IPS DF 4.7 (cell line): ENCODE results near the gene ZNF195.
"Not testable (repeated sequence)": the region's sequence is repeated elsewhere in the genome, so short reads cannot be mapped to it uniquely, and the experiment has no call there.

Experiments used
- DNase-seq: peaks from one replicate; pipeline ENCODE4 v3.0.0-alpha.2; 2013; ENCODE audit warnings: low spot score; ENCODE audit errors: extremely low read depth

ZNF195 gene

DNA sequence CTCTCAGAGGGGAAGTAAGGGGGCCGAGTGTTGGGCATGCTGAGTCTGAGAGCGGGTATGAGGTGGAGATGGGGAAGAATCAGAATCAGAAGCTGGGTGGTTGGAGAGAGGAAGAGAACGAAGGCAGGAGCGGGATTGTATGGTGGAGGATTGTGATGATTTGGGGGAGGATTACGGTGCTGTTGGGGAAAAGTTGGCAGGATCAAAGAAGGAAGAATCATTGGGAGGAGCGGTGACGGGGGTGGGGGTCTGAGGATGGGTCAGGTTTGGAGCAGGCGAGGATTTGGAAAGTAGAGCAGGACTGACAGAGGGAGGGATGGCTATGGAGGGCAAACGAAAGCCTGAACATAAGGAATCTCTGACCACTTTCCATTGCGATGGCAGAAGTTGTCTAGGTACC, 22.1 kb downstream of the ZNF195 start:
- DNase-seq: no peak

DNA sequence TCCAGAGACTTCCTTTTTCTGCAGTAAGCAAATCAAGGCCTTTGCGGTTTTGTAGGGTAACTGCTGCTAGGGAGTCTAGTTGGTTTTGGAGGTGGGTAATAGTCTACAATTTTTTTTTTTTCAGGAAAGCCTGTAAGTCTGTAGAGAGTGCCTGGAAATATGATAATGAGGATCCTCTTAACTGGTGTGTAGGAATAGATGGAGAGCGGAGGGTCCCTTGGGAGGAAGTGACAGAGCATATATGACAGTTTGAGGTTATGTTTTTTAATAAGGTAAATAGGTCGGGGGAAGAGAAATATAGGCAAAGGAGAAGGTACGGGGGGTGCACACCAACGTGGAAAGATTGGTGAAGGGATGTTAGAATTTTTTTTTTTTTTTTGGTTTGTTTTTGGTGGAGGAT, 25.9 kb downstream of the ZNF195 start:
- no peak for DNase-seq

DNA sequence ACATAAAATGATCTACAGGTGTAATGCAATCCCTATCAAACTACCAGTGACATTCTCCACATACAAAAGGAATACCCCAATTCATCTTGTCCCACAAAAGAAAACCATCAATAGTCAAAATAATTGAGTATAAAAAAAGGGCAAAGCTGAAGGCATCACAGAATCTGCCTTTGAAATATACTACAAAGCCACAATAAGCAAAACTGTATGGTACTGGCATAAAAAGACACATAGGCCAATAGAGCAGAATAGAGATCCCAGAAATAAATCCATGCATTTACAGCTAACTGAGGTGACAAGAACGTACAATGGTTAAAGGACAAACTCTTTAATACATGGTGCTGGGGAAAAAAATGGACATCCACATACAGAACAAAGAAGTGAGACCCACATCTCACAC, 31.8 kb downstream of the ZNF195 start:
- DNase-seq: no peak

GRCh38 chr11:3346587-3346986, 32.4 kb downstream of the ZNF195 start:
- DNase-seq: no peak

DNA sequence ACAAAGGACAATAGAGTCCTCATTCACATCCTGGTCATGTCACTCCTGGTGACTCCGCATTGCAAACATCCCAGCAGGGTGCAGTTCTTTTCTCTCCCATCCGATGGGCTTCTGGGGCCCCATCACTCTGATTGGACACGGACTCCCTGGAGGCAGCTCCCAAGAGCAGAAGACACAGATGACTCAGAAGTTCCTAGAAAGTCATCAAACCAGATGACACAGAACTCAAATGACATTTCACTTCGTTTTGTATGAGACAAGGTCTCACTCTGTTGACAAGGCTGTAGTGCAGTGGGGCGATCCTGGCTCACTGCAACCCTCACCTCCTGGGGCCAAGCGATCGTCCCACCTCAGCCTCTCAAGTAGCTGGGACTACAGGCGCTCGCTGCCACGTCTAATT, 33.2 kb downstream of the ZNF195 start:
- no peak for DNase-seq

- DNase-seq: no peak
Observed at GRCh38 chr11:3344327-3345174, 34.4 kb downstream of the ZNF195 start.

GRCh38 chr11:3342709-3343108, 36.2 kb downstream of the ZNF195 start:
- no peak for DNase-seq

DNA sequence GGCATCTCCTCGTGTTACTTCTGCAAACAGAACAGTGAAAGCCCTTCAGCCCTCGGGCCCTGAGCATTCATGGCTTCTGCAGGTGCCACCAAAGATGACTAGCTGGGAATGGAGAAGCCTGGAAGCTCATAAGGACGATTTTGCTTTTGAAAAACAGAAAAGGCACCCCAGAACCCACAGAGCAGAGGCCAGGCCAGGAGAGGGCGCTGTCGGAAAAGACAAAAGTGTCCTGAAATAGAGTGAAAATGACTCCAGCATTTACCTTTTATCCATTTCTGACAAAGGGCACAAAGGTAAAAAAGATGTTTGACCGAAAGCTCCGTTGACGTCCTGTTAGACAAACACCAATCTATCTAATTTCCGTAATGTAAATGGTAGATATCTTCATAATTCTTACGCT, 37.6 kb downstream of the ZNF195 start:
- DNase-seq: no peak

- DNase-seq: no peak
Observed at GRCh38 chr11:3340025-3340424, 38.9 kb downstream of the ZNF195 start.

GRCh38 chr11:3339340-3339624, 39.7 kb downstream of the ZNF195 start:
- no peak for DNase-seq

DNA sequence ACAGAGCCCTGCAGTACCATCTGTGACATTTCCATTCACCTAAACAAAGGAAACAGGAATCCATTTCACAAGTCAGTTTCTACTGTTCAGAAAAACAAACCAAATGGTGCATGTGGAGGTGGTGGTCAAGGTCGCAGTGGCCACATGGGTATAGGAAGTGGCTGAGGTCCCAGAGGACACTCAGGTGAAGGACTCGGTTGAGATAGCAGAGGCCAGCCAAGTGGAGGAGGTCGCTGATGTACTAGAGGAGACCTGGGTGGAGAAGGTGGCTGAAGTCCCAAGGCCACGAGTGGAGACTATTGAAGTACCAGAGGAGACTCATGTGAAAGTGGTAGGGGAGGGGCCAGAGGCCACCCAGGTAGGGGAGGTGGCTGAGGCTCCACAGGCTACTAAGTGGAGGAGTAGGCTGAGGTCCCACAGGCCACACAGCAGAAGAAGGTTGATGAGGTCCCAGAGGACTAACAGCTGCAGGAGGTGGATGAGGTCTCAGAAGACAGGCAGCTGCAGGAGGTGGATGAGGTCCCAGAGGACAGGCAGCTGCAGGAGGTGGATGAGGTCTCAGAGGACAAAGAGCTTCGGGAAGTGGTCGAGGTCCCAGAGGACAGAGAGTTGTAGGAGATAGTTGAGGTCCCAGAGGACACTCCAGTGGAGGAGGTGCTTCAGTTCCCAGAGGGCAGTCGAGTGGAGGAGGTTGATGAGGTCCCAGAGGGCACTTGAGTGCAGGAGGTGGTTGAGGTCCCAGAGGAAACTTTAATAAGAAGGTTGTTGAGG, 40.2 kb downstream of the ZNF195 start:
- no peak for DNase-seq

DNA sequence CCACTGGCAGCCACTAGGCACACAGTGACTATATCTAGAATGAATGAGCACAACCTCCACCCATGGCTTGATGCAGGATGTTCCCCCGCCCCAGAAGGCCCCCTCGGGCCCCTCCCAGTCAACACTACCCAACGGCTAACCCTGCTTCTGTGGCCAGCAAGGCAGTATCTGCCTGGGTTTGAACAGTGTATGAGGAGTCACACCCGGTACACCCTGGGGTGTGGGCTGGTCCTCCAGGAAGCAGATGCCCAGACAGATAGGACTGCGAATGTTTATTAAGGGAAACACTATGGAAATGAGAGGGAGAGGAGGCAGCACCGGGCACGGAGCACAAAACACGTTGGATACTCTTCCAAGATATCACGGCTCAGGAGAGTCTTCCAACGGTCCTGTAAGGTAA, 42.5 kb downstream of the ZNF195 start:
- not testable (repeated sequence) for DNase-seq

DNA sequence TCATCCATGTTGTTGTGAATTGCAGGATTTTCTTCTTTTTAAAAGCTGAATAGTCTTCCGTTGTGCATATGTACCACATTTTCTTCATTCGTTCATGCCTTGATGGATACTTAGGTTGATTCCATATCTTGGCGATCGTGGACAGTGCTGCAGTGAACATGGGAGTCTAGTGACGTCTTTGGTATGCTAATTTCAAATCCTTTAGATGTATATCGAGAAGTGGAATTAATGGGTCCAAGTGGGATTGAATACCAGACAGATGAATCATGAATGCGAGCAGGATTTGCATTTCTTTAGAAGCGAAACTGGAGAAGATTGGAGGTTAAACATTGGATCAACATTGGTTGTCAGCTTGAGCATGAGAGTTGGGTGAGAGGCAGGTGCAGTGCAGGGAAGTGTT, 45.8 kb downstream of the ZNF195 start:
- not testable (repeated sequence) for DNase-seq

GRCh38 chr11:3331078-3331477, 47.9 kb downstream of the ZNF195 start:
- not testable (repeated sequence) for DNase-seq

GRCh38 chr11:3330064-3330463, 48.9 kb downstream of the ZNF195 start:
- not testable (repeated sequence) for DNase-seq

GRCh38 chr11:3328503-3328902, 50.4 kb downstream of the ZNF195 start:
- DNase-seq: not testable (repeated sequence)

- not testable (repeated sequence) for DNase-seq
Observed at GRCh38 chr11:3326450-3326849, 52.5 kb downstream of the ZNF195 start.

DNA sequence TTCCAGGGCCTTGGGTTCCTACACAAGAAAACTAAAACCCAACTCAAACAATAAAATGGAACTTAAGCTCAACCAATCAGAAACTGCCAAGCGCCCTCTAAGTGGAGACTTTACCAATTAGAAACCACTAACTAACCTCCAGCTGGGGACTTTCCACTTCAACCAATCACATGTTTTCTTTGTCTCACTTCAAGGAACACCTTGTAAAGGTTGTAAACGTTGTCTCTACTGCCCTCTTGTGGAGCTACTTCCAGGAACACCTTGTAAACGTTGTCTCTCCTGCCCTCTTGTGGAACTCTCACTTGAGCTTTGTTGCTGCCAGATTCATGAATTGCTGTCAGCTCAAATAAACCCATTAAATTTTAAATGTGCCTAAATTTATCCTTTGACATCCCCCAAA, 54.2 kb downstream of the ZNF195 start:
- DNase-seq: not testable (repeated sequence)
